Panc1 (cell line): ENCODE results near the gene EVI5.

Experiments
- CTCF ChIP-seq: fragments of 450-650 bp; IDR thresholded peaks from 2 replicates; pipeline ENCODE4 v1.5.1; 2017; ENCODE audit warnings: mild to moderate bottlenecking
- POLR2AphosphoS5 ChIP-seq: IDR thresholded peaks from 2 replicates; pipeline ENCODE4 v1.6.1; 2012; ENCODE audit warnings: mild to moderate bottlenecking, low read depth, low read length, moderate library complexity
- REST ChIP-seq, 2 experiments: IDR thresholded peaks; 2 replicates each; pipeline ENCODE4 v1.6.1; 2011 to 2012; ENCODE audit warnings: low read depth in 2 of 2, control low read depth in 1 of 2, low read length in 1 of 2, mild to moderate bottlenecking in 1 of 2, moderate library complexity in 1 of 2; ENCODE audit not compliant: insufficient read depth in 1 of 2
- SIN3A ChIP-seq: IDR thresholded peaks from 2 replicates; pipeline ENCODE4 v1.6.1; 2012; ENCODE audit warnings: low read depth, mild to moderate bottlenecking, low read length, moderate library complexity, borderline replicate concordance; ENCODE audit not compliant: insufficient read depth
- TCF7L2 ChIP-seq: IDR thresholded peaks from 2 replicates; pipeline ENCODE4 v1.6.1; 2011; ENCODE audit warnings: mild to moderate bottlenecking, low read depth, low read length, inconsistent platforms

- TF ChIP-seq CTCF (no peak), POLR2AphosphoS5 (no peak), REST (IDR thresholded peaks at IDR 0.05; ENCODE audit: insufficient read depth in 1 of 2, low read depth in 2 of 2, low read length in 1 of 2) (no peak), TCF7L2 (no peak), SIN3A (no peak)
Observed at GRCh38 chr1:92831368-92831761, 46.5 kb upstream of the EVI5 start.
